Fibroblast of the aortic adventitia (primary cell): Measurements from ENCODE around the gene VWC2. TPM values are rescaled to one million over a fixed set of nuclear protein-coding genes. Genes with fewer than 3 reads are reported as not detected.

Experiments
- DNase-seq: peaks from one replicate; pipeline ENCODE4 v3.0.0-alpha.2; 2010; ENCODE audit warnings: low read depth
- H3K4me3 ChIP-seq: 2 replicates; pipeline ENCODE4 v1.5.1; 2011; ENCODE audit warnings: low read depth, mild to moderate bottlenecking, control low read depth, low read length, moderate library complexity
- CTCF ChIP-seq: IDR thresholded peaks from 2 replicates; pipeline ENCODE4 v1.5.1; 2011; ENCODE audit warnings: mild to moderate bottlenecking, low read length, control low read depth, inconsistent platforms; ENCODE audit not compliant: insufficient read depth
- total RNA-seq: library from RNA; depleted of rRNA; stranded (reverse); fragments of >200 nt; gene quantifications from 2 replicates; pipeline ENCODE4 v1.2.3, GENCODE V29; 2012; ENCODE audit warnings: low replicate concordance

The VWC2 gene
- total RNA-seq, 1 donor, result not detected

GRCh38 chr7:49812534-49812933, 39.1 kb downstream of the VWC2 start:
- no peak for TF ChIP-seq CTCF
- no peak overlapping the region for H3K4me3 ChIP-seq
- DNase-seq, result no peak

GRCh38 chr7:49817279-49817678, 43.8 kb downstream of the VWC2 start:
- TF ChIP-seq CTCF, result no peak
- H3K4me3 ChIP-seq, result no peak overlapping the region
- DNase-seq, result no peak

- DNase-seq, result no peak
- TF ChIP-seq CTCF, result no peak
- H3K4me3 ChIP-seq, result no peak overlapping the region
These were observed 47.7 kb downstream of the VWC2 start for GRCh38 chr7:49821181-49821580.

GRCh38 chr7:49822856-49823255, 49.4 kb downstream of the VWC2 start:
- no peak for TF ChIP-seq CTCF
- H3K4me3 ChIP-seq, result no peak overlapping the region
- DNase-seq, result no peak

GRCh38 chr7:49823566-49823965, 50.1 kb downstream of the VWC2 start:
- no peak overlapping the region for H3K4me3 ChIP-seq
- DNase-seq, result no peak
- TF ChIP-seq CTCF, result no peak

- no peak for TF ChIP-seq CTCF
- DNase-seq, result no peak
- no peak overlapping the region for H3K4me3 ChIP-seq
These were observed 66.6 kb downstream of the VWC2 start for GRCh38 chr7:49839863-49840645.
